ENCODE measurements around the gene PDZD4. TPM values are rescaled to one million over a fixed set of nuclear protein-coding genes. Genes with fewer than 3 reads are reported as not detected.

The PDZD4 gene
- total and polyA plus RNA-seq, 10 donors: 3.7 to 21.8 (median 10.6) TPM

DNA sequence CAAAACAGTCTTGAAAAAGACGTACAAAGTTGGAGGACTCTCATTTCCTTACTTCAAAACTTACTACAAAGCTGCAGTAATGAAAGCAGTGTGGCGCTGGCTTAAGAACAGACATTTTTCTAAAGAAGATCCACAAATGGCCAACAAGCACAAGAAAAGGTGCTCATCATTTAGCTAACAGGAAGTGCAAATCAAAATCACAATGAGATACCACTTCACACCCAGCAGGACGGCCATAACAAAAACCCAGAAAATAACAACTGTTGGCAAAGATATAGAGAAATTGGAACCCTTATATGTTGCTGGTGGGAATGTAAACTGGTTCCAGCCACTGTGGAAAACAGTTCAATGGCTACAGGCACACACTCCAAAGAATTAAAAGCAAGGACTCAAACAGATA, 3.3 kb downstream of the PDZD4 start:
- Histone ChIP-seq H3K4me1 (peaks cover 0 to 33% (median 13%) of the 10 kb centered on the region in 6 donors), H3K4me3 (no peak overlapping the region), H3K27ac (no peak overlapping the region), H3K27me3 (replicated peaks in 1 of 7) (peaks cover 6 to 69% (median 31%) of the 10 kb centered on the region in 7 donors), H3K36me3 (no peaks in the 10 kb centered on the region), H3K9me3 (peaks cover 0 to 5% (median 0%) of the 10 kb centered on the region in 8 donors)
- intact Hi-C loops (cut with DNase I; ENCODE audit: low total_unique reads): loop anchor here (10.0 kb wide), 1 partner anchor 68 kb away; no protein-coding TSS in a partner anchor
- TF ChIP-seq, protein P1, sequence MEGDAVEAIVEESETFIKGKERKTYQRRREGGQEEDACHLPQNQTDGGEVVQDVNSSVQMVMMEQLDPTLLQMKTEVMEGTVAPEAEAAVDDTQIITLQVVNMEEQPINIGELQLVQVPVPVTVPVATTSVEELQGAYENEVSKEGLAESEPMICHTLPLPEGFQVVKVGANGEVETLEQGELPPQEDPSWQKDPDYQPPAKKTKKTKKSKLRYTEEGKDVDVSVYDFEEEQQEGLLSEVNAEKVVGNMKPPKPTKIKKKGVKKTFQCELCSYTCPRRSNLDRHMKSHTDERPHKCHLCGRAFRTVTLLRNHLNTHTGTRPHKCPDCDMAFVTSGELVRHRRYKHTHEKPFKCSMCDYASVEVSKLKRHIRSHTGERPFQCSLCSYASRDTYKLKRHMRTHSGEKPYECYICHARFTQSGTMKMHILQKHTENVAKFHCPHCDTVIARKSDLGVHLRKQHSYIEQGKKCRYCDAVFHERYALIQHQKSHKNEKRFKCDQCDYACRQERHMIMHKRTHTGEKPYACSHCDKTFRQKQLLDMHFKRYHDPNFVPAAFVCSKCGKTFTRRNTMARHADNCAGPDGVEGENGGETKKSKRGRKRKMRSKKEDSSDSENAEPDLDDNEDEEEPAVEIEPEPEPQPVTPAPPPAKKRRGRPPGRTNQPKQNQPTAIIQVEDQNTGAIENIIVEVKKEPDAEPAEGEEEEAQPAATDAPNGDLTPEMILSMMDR (IDR thresholded peaks at IDR 0.05 in 8 of 11, conservative IDR thresholded peaks at IDR 0.05 in 3 of 11): no peak
- TF ChIP-seq POLR2A (IDR thresholded peaks at IDR 0.05): no peak
- no peak for DNase-seq
- 64 to 76% (median 68%) methylated on average over 3 of the region's 3 CpGs for WGBS, 5 donors

DNA sequence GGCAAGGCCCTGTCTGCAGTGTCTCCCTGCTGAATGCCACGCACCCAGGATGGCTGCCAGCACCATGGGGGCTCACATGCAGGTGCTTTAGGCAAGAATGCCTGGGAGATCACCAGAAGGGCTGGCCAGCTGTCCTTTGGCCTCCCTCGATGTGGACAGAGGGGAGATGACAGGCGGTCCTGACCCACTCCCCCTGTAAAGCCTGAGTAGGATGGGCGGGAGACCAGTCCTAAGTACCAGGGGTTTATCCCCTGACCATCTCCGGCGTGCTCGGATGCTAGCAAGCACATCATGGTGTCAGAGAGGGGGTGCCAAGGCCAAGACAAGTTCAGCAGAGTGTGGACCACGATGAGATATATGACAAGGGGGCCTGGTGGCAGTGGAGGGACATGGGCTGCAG, 5.3 kb downstream of the PDZD4 start:
- intact Hi-C loops (cut with DNase I; ENCODE audit: low total_unique reads): loop anchor here (10.0 kb wide), 1 partner anchor 70 kb away; no protein-coding TSS in a partner anchor
- H3K36me3 ChIP-seq: no peaks in the 10 kb centered on the region
- H3K4me3 ChIP-seq: no peak overlapping the region
- H3K27me3 ChIP-seq (replicated peaks in 1 of 7): peaks cover 6 to 68% (median 22%) of the 10 kb centered on the region in 7 donors
- TF ChIP-seq, protein P1 (IDR thresholded peaks at IDR 0.05 in 8 of 11, conservative IDR thresholded peaks at IDR 0.05 in 3 of 11): no peak
- TF ChIP-seq POLR2A (IDR thresholded peaks at IDR 0.05) (no peak), POLR2AphosphoS5 (IDR thresholded peaks at IDR 0.05) (no peak)
- peak; percentile 57 for DNase-seq
- 73 to 80% (median 78%) methylated on average over 2 to 8 of the region's 8 CpGs for WGBS, 5 donors
- peaks cover 0 to 5% (median 0%) of the 10 kb centered on the region in 8 donors for H3K9me3 ChIP-seq
- no peak overlapping the region for H3K27ac ChIP-seq
- H3K4me1 ChIP-seq: peaks cover 0 to 40% (median 13%) of the 10 kb centered on the region in 6 donors

DNA sequence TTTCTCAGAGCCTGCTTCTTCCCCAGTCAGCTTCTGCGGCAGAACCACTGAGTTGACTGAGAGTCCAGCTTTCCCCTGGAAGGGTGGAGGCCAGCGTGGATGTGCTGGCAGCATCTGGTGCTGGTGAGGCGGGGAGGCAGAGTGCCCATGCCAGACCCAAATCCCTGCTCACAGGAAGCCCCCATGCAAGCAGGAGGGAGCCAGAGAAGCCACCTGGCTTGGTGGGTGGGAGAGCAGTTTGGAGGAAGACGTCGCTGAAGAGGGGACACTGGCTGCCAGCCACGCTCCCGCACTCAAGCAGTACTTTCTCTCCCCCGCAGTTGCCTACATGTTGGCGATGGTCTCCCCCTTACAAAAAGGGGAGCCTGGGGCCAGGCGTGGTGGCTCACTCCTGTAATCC, 6.0 kb downstream of the PDZD4 start:
- Histone ChIP-seq H3K36me3 (no peaks in the 10 kb centered on the region), H3K27me3 (replicated peaks in 1 of 7) (peaks cover 0 to 68% (median 17%) of the 10 kb centered on the region in 7 donors), H3K4me1 (peaks cover 0 to 38% (median 12%) of the 10 kb centered on the region in 6 donors), H3K4me3 (no peak overlapping the region), H3K9me3 (peaks cover 0 to 1% (median 0%) of the 10 kb centered on the region in 8 donors), H3K27ac (no peak overlapping the region)
- intact Hi-C loops (cut with DNase I; ENCODE audit: low total_unique reads): loop anchor here (10.0 kb wide), 1 partner anchor 70 kb away; no protein-coding TSS in a partner anchor
- no peak for TF ChIP-seq POLR2A (IDR thresholded peaks at IDR 0.05)
- TF ChIP-seq, protein P1 (IDR thresholded peaks at IDR 0.05 in 8 of 11, conservative IDR thresholded peaks at IDR 0.05 in 3 of 11): no peak
- TF ChIP-seq POLR2AphosphoS5 (IDR thresholded peaks at IDR 0.05): no peak
- WGBS, 5 donors: 79 to 94% (median 85%) methylated on average over 5 to 10 of the region's 10 CpGs
- DNase-seq: peak; percentile 57

DNA sequence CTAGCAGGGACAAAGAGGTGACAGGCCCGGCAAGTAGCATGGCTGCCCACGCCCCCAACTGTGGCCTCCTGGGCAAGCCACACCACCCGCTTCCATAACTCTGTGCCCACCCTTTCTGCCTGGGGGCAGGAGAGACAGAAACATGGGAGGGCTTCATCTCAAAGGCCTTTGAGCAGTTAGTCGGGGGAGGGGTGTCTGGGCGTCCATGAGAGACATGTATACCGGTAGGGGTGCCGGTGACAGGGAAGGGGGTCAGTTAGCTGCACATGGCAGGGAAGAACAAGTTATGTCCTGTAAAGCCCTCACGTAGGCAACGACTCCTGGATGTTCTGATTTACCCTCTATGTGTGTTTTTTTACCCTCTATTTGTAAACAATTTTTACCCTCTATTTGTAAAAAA, 9.3 kb downstream of the PDZD4 start:
- 85 to 94% (median 87%) methylated on average over 8 to 9 of the region's 9 CpGs for WGBS, 5 donors
- Histone ChIP-seq H3K36me3 (no peaks in the 10 kb centered on the region), H3K4me3 (no peak overlapping the region), H3K9me3 (no peaks in the 10 kb centered on the region), H3K4me1 (peaks cover 0 to 56% (median 19%) of the 10 kb centered on the region in 6 donors), H3K27ac (no peak overlapping the region), H3K27me3 (replicated peaks in 1 of 7) (peaks cover 0 to 75% (median 15%) of the 10 kb centered on the region in 7 donors)
- DNase-seq: peak; percentile 58
- TF ChIP-seq POLR2AphosphoS5 (IDR thresholded peaks at IDR 0.05): no peak
- TF ChIP-seq, protein P1 (IDR thresholded peaks at IDR 0.05 in 8 of 11, conservative IDR thresholded peaks at IDR 0.05 in 3 of 11): no peak
- no peak for TF ChIP-seq POLR2A (IDR thresholded peaks at IDR 0.05)
- intact Hi-C loops (cut with DNase I; ENCODE audit: low total_unique reads): loop anchor here (10.0 kb wide), 1 partner anchor 74 kb away; no protein-coding TSS in a partner anchor

All from spleen (tissue), 11 donors.